Fibroblast of the aortic adventitia (primary cell): ENCODE data around the gene CAMSAP1. TPM values are rescaled to one million over a fixed set of nuclear protein-coding genes. Genes with fewer than 3 reads are reported as not detected.

Experiments used
- DNase-seq: peaks from one replicate; pipeline ENCODE4 v3.0.0-alpha.2; 2010; ENCODE audit warnings: low read depth
- H3K4me3 ChIP-seq: 2 replicates; pipeline ENCODE4 v1.5.1; 2011; ENCODE audit warnings: low read depth, mild to moderate bottlenecking, control low read depth, low read length, moderate library complexity
- CTCF ChIP-seq: IDR thresholded peaks from 2 replicates; pipeline ENCODE4 v1.5.1; 2011; ENCODE audit warnings: mild to moderate bottlenecking, low read length, control low read depth, inconsistent platforms; ENCODE audit not compliant: insufficient read depth
- total RNA-seq: library from RNA; depleted of rRNA; stranded (reverse); fragments of >200 nt; gene quantifications from 2 replicates; pipeline ENCODE4 v1.2.3, GENCODE V29; 2012; ENCODE audit warnings: low replicate concordance

Gene CAMSAP1
- total RNA-seq, 1 donor: 15.7 TPM

DNA sequence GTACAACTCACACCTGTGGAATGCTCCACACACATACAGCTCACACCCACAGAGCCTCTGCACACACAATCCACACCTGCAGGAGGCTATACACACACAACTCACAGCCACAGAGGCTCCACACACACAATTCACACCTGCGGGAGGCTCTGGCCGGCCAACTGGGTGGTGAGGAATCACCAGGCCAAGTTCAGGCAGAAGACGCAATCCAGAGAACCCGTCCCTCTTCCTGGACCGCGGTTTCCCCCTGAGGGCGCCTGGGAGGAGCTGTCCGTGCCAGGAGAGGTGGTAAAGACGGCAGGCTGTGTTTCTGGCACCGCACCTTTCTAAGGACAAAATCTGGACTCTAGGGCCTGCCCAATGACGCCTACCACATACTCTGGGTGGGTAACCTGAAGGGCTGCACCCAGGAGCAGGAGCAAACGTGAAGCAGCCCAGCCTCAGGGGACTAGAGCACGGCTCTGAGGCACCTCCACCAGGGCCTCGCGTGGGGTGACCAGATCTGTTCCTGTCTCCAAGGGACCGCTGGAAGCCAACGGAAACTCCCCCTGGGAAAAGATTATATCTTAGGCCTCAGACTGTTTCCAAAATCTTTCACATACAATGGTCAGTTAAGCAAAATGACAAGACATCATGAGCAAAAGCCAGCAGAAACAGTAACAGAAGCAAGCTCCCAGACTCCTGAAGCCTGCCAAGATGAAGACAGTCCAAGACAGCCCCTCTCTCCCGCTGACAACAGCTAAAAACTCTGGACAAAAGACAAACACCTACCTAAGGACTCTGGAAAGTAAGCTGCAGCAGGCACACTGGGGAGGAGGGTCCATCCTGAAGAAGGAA lies 16.9 kb downstream of the CAMSAP1 start:
- no peak overlapping the region for H3K4me3 ChIP-seq
- TF ChIP-seq CTCF: no peak
- no peak for DNase-seq

GRCh38 chr9:135889564-135890189 lies 17.7 kb downstream of the CAMSAP1 start:
- no peak overlapping the region for H3K4me3 ChIP-seq
- TF ChIP-seq CTCF: no peak
- DNase-seq: no peak

- no peak for DNase-seq
- no peak for TF ChIP-seq CTCF
- H3K4me3 ChIP-seq: no peak overlapping the region
Measured at GRCh38 chr9:135888766-135889394, 18.5 kb downstream of the CAMSAP1 start.

GRCh38 chr9:135888126-135888765 lies 19.1 kb downstream of the CAMSAP1 start:
- H3K4me3 ChIP-seq: no peak overlapping the region
- no peak for DNase-seq
- no peak for TF ChIP-seq CTCF

- no peak for DNase-seq
- H3K4me3 ChIP-seq: no peak overlapping the region
- TF ChIP-seq CTCF: no peak
Measured at GRCh38 chr9:135887585-135888050, 19.7 kb downstream of the CAMSAP1 start.

DNA sequence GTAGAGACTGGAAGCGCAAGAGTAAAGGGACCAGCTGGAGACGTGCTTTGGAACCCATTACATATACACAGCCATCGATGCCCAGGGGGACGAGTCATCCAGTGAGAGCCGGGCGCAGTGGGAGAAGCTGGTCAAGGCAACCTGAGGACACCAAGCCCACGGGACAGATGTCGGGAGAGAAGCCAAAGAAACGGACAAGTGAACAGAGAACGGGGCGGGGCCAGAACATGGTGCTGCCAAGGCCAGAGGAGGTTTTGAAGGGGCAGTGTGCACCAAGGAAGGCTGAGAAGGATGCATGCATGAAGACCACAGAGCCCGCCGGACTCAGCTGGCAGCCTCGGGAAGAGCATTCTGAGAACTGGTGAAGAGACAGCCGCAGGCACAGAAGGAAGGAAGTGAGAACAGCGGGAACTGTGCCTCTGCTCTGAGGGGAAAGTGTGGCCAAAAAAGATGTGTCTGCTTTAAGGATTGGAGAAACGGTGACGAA lies 20.3 kb downstream of the CAMSAP1 start:
- no peak for TF ChIP-seq CTCF
- no peak for DNase-seq
- no peak overlapping the region for H3K4me3 ChIP-seq
